ENCODE data around the gene SSUH2. TPM values are rescaled to one million over a fixed set of nuclear protein-coding genes. Genes with fewer than 3 reads are reported as not detected.

Gene SSUH2
- total and polyA plus RNA-seq, 2 of the 4 experiments (the other 2 are of a cell fraction), result 0.10 TPM; not detected in 1

DNA sequence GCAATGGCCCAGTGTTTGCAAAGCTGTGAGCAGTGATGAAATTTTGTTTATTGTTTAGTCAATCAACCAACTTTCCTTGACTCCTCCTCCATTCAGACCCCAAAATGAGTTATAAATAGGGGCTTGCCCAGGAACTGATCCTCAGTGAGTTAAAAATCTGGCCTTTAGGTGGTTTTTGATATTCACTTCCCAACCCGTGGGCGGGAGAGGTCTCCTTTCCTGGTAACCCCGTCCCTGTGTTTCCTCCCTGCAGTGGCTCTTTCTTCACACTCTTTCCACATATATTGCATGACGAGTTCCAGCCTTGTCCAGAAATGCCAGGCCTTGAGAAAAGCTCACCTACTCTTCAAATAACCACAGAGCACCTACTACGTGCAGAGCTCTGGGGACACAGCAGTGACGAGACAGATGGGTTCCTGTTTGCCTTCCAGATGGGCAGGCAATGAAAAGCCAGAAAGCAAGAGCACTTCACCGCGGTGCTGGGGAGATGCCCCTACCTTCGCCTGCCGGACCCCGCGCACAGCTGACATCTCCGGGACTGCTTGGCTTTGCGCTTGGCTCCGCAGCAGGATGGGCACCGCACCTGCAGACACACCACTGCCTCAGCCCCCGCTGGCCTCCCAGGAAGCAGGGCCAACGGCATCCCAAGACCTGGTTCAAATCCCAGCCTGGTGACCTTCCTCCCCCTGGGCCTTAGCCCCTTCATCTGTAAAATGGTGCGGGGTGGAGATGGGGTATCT is 17.2 kb downstream of the SSUH2 start (continued):
- no peak for TF ChIP-seq POLR2A (IDR thresholded peaks at IDR 0.05; ENCODE audit: low read depth, low read length)

DNA sequence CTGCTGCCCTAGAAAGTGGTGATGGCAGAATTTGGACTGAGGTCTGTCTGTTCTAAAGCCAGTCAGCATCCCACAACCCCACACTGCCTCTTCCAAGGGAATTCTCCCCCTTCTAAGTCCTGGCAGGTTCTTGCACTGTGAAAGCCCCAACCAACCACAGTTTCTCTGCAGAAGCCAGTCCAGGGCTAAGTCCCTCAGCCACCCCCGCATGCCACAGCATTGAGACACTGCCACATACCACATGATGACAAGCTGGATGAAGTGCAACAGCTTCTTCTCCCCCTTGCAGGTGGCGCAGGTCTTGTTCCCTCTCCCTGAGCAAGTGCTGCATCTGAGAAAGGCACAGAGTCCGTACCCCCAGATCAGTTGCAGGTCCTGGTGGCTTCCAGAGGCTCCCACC is 18.6 kb downstream of the SSUH2 start:
- Histone ChIP-seq H3K4me1 (ENCODE audit: control insufficient read depth, insufficient read depth, low read length) (peaks cover 28% of the 10 kb centered on the region), H4K8ac (ENCODE audit: low read depth in 2 of 2, low read length in 2 of 2) (no peak overlapping the region), H3K27me3 (ENCODE audit: control insufficient read depth, insufficient read depth, low read length) (no peaks in the 10 kb centered on the region; the same call in 1 of the 2 replicates), H2BK15ac (ENCODE audit: low read depth, low read length) (0 out of 3 replicates have a peak overlapping the region, but pooled peaks have one; percentile 60), H4K5ac (ENCODE audit: low read depth, low read length) (no peak overlapping the region), H4K20me1 (ENCODE audit: insufficient read depth, low read length) (no peaks in the 10 kb centered on the region), H2AFZ (replicated peaks; ENCODE audit: low read length, poor library complexity) (peak overlapping the region; percentile 52), H2BK20ac (ENCODE audit: low read depth, low read length) (no peak overlapping the region), H3K4ac (ENCODE audit: low read depth, low read length) (peak overlapping the region; percentile 24; the same call in 1 of the 2 replicates), H2AK9ac (replicated peaks; ENCODE audit: low read depth, low read length, poor library complexity) (no peak overlapping the region), H3K4me3 (ENCODE audit: insufficient read depth, low read depth, low read length) (no peak overlapping the region), H3K14ac (replicated peaks; ENCODE audit: low read depth, low read length) (0 out of 2 replicates have a peak overlapping the region, but pooled peaks have one; percentile 1), H3K4me2 (ENCODE audit: low read depth, low read length) (no peak overlapping the region), H3K36me3 (ENCODE audit: control insufficient read depth, insufficient read depth, low read length) (no peaks in the 10 kb centered on the region), H3K27ac (ENCODE audit: insufficient read depth, low read length) (no peak overlapping the region), H3K18ac (ENCODE audit: low read depth, low read length) (peak overlapping the region; percentile 25; the same call in 1 of the 2 replicates), H3K56ac (ENCODE audit: extremely low read depth, insufficient read depth, low read length) (no peak overlapping the region), H3K79me1 (ENCODE audit: low read depth in 1 of 2, low read length in 2 of 2) (no peaks in the 10 kb centered on the region), H2AK5ac (ENCODE audit: low read depth, low read length) (peak overlapping the region; percentile 67; the same call in 1 of the 2 replicates), H2BK5ac (ENCODE audit: low read depth, low read length, poor library complexity, severe bottlenecking) (no peak overlapping the region), H3K23ac (ENCODE audit: low read depth, low read length) (no peak overlapping the region; the same call in 1 of the 2 replicates), H3K9me1 (ENCODE audit: insufficient read depth, low read length) (peaks cover 17% of the 10 kb centered on the region), H4K91ac (ENCODE audit: insufficient read depth, low read depth, low read length) (peak overlapping the region; percentile 78), H3K9ac (ENCODE audit: low read depth, low read length) (no peak overlapping the region), H3K9me3 (ENCODE audit: control insufficient read depth, insufficient read depth, low read length) (no peaks in the 10 kb centered on the region), H2BK120ac (ENCODE audit: low read depth, low read length) (peak overlapping the region; percentile 57)
- BruUV-seq (replicated peaks), result no TSS peak
- dilution Hi-C loops (cut with HindIII; ENCODE audit: low sequenced_read_pairs, unreplicated experiment) (no loop called here), in situ Hi-C loops (cut with MboI; ENCODE audit: low sequenced_read_pairs) (no loop called here), intact Hi-C loops (cut with micrococcal nuclease) (no loop called here)
- ChIA-PET CTCF (no interaction called here), POLR2A (ENCODE audit: unreplicated experiment) (no interaction called here)
- no peak for TF ChIP-seq ELK1 (IDR thresholded peaks at IDR 0.05; ENCODE audit: borderline replicate concordance, low read depth, low read length)
- TF ChIP-seq POLR2A (IDR thresholded peaks at IDR 0.05; ENCODE audit: low read depth, low read length), result no peak
- TF ChIP-seq RFX5 (IDR thresholded peaks at IDR 0.05; ENCODE audit: low read depth, low read length), result no peak
- TF ChIP-seq CHD1 (IDR thresholded peaks at IDR 0.05; ENCODE audit: low read depth, low read length), result no peak
- no peak; the same call in 1 of the 2 replicates for TF ChIP-seq RAD21 (IDR thresholded peaks at IDR 0.05; ENCODE audit: low read length)
- TF ChIP-seq MXI1 (IDR thresholded peaks at IDR 0.05; ENCODE audit: borderline replicate concordance, low read depth, low read length), result no peak
- no peak for TF ChIP-seq RCOR1 (IDR thresholded peaks at IDR 0.05; ENCODE audit: insufficient replicate concordance, low read length)
- TF ChIP-seq BHLHE40 (IDR thresholded peaks at IDR 0.05; ENCODE audit: low read depth, low read length), result no peak
- TF ChIP-seq MAZ (IDR thresholded peaks at IDR 0.05; ENCODE audit: borderline replicate concordance, low read depth, low read length), result no peak
- 71% methylated on average over 1 of the region's 3 CpGs; no CpG with 5 or more reads in 1 of the 2 experiments for WGBS, 2 experiments (ENCODE audit: extremely low coverage in 2 of 2, insufficient read length in 1 of 2)
- ATAC-seq (ENCODE audit: low read depth) (no peak; the same call in 1 of the 2 replicates), DNase-seq (peak; percentile 54)
